ENCODE results near the gene APLF. TPM values are rescaled to one million over a fixed set of nuclear protein-coding genes. Genes with fewer than 3 reads are reported as not detected.

APLF gene
- polyA plus RNA-seq, 1 of the 3 experiments (the other 2 are of a cell fraction): 1.1 TPM

- H4K20me1 ChIP-seq (ENCODE audit: insufficient read depth): no peaks in the 10 kb centered on the region
- H3K27ac ChIP-seq (ENCODE audit: low read depth in 2 of 2, low read length in 1 of 2): no peak overlapping the region
- H3K9ac ChIP-seq: no peak overlapping the region
- peak overlapping the region in 1 of 2 experiments; percentile 26; a peak in 1 of 4 replicates for H3K4me3 ChIP-seq (ENCODE audit: low read depth in 2 of 2, low read length in 1 of 2)
- H3F3A ChIP-seq (replicated peaks; ENCODE audit: insufficient read depth): no peaks in the 10 kb centered on the region
- no peaks in the 10 kb centered on the region for H3K9me3 ChIP-seq
- TF ChIP-seq RFX5 (IDR thresholded peaks at IDR 0.05; ENCODE audit: low read length) (no peak), RAD21 (IDR thresholded peaks at IDR 0.05; ENCODE audit: low read length) (peak; percentile 91), REST (IDR thresholded peaks at IDR 0.05; ENCODE audit: low read depth, low read length) (no peak), SMC3 (IDR thresholded peaks at IDR 0.05; ENCODE audit: low read depth, low read length) (peak; percentile 87), GATA2 (CRISPR knock-in tag; IDR thresholded peaks at IDR 0.05) (no peak), CHD2 (IDR thresholded peaks at IDR 0.05; ENCODE audit: low read length, partially characterized antibody) (no peak), CTCF (IDR thresholded peaks at IDR 0.05) (peak; percentile 94), NRF1 (IDR thresholded peaks at IDR 0.05; ENCODE audit: low read depth, low read length) (no peak), MXI1 (IDR thresholded peaks at IDR 0.05; ENCODE audit: low read depth, low read length) (0 out of 2 replicates have a peak, but pooled peaks have one; percentile 30), ZBTB33 (IDR thresholded peaks at IDR 0.05; ENCODE audit: borderline replicate concordance, low read depth) (no peak), RXRA (IDR thresholded peaks at IDR 0.05; ENCODE audit: borderline replicate concordance, low read depth) (no peak), RCOR1 (IDR thresholded peaks at IDR 0.05; ENCODE audit: low read length) (0 out of 2 replicates have a peak, but pooled peaks have one; percentile 16), POLR2AphosphoS5 (IDR thresholded peaks at IDR 0.05; ENCODE audit: low read depth, low read length) (no peak), NFIC (IDR thresholded peaks at IDR 0.05; ENCODE audit: borderline replicate concordance) (no peak)
- H3K4me2 ChIP-seq: no peak overlapping the region
- no peaks in the 10 kb centered on the region for H3K9me2 ChIP-seq
- peak overlapping the region; percentile 35; the same call in 1 of the 2 replicates for H2AFZ ChIP-seq (ENCODE audit: low read depth)
- no peaks in the 10 kb centered on the region for H3K36me3 ChIP-seq (replicated peaks in 1 of 2; ENCODE audit: control insufficient read depth in 1 of 2, insufficient read depth in 2 of 2, low read length in 1 of 2)
- H3K27me3 ChIP-seq (ENCODE audit: insufficient read depth): no peaks in the 10 kb centered on the region
- ChIA-PET POLR2A (interaction anchor here (0.6 to 1.0 kb wide), 2 partner anchors 70 to 122 kb away, joined by 3 to 4 read pairs; partner anchors contain the start of gene CNRIP1), CTCF (interaction anchor here (0.5 to 4.5 kb wide), 59 partner anchors 10 to 638 kb away, joined by 3 to 49 read pairs (median 4); partner anchors contain the start of genes CNRIP1, PLEK and PNO1)
- peak; percentile 72 for DNase-seq
- 43% methylated on average over 6 of the region's 6 CpGs for WGBS (ENCODE audit: low lambda C conversion rate)
- peaks cover 0 to 3% of the 10 kb centered on the region in 2 experiments; a peak in 1 of 4 replicates for H3K4me1 ChIP-seq (ENCODE audit: control insufficient read depth in 1 of 2, insufficient read depth in 2 of 2, low read depth in 1 of 2, low read length in 1 of 2)
- no peaks in the 10 kb centered on the region for H3K79me2 ChIP-seq (ENCODE audit: insufficient read depth)
Observed at GRCh38 chr2:68441179-68441993, 26.0 kb upstream of the APLF start.

All from SK-N-SH (cell line).